ENCODE results near the gene GTF3C1.

DNA sequence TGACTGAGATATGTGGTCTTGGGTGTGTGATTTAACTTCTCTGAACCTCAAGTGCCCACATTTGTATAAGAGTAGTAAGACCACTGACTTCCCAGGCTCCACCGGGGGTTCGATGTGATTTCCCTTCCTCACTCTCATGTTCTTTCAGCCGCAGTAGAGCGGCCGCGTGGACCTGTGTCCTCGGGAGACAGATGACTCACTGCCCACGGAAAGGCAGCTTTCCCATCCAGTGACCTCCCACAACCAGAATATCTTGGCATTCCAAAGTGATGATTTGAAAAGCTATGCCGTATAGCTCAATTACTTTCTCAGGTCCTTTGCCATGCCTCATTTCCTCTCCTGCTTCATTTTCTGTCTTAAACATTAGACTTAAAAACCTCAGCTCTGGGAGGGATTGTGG is 74.2 kb downstream of the GTF3C1 start:
- TF ChIP-seq, protein P1, sequence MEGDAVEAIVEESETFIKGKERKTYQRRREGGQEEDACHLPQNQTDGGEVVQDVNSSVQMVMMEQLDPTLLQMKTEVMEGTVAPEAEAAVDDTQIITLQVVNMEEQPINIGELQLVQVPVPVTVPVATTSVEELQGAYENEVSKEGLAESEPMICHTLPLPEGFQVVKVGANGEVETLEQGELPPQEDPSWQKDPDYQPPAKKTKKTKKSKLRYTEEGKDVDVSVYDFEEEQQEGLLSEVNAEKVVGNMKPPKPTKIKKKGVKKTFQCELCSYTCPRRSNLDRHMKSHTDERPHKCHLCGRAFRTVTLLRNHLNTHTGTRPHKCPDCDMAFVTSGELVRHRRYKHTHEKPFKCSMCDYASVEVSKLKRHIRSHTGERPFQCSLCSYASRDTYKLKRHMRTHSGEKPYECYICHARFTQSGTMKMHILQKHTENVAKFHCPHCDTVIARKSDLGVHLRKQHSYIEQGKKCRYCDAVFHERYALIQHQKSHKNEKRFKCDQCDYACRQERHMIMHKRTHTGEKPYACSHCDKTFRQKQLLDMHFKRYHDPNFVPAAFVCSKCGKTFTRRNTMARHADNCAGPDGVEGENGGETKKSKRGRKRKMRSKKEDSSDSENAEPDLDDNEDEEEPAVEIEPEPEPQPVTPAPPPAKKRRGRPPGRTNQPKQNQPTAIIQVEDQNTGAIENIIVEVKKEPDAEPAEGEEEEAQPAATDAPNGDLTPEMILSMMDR (IDR thresholded peaks at IDR 0.05) = no peak
- TF ChIP-seq POLR2A (IDR thresholded peaks at IDR 0.05) = no peak

Measured in adrenal gland (tissue), 5 donors.